HepG2 (cell line): ENCODE measurements around the gene NOL12. TPM values are rescaled to one million over a fixed set of nuclear protein-coding genes. Genes with fewer than 3 reads are reported as not detected.

Experiments
- ARID5B ChIP-seq: IDR thresholded peaks from 2 replicates; pipeline ENCODE4 v1.4.0; 2020; ENCODE audit warnings: mild to moderate bottlenecking, missing genetic modification reagents
- HDAC1 ChIP-seq: sonication (generic); formaldehyde crosslinking; IDR thresholded peaks from 2 replicates; pipeline ENCODE4 v1.5.1; 2020; ENCODE audit warnings: mild to moderate bottlenecking, missing genetic modification reagents
- HMGXB4 ChIP-seq, 2 experiments: sonication (generic) in 1 of 2; formaldehyde crosslinking in 1 of 2; IDR thresholded peaks; 2 replicates each; pipeline versions ENCODE4 v1.4.0 to v1.6.1; 2018 to 2020; ENCODE audit warnings: missing genetic modification reagents in 2 of 2, borderline replicate concordance in 1 of 2, low read depth in 1 of 2, mild to moderate bottlenecking in 1 of 2, missing biosample characterization in 1 of 2
- HNF4A ChIP-seq: sonication (generic); formaldehyde crosslinking; IDR thresholded peaks from 2 replicates; pipeline ENCODE4 v1.4.0; 2020; ENCODE audit warnings: missing genetic modification reagents
- HNF4G ChIP-seq, 2 experiments: sonication (generic) in 1 of 2; formaldehyde crosslinking in 1 of 2; IDR thresholded peaks; 2 replicates each; pipeline versions ENCODE4 v1.4.0 to v1.6.1; 2011 to 2020; ENCODE audit warnings: borderline replicate concordance in 2 of 2, low read depth in 2 of 2, mild to moderate bottlenecking in 2 of 2, low read length in 1 of 2, missing genetic modification reagents in 1 of 2, moderate library complexity in 1 of 2
- LCORL ChIP-seq, 2 experiments: fragments of 450-650 bp in 1 of 2; sonication (generic) in 1 of 2; formaldehyde crosslinking in 1 of 2; IDR thresholded peaks; 2 replicates each; pipeline versions ENCODE4 v1.5.0 to v1.6.1; 2017 to 2020; ENCODE audit warnings: antibody characterized with exemption in 1 of 2, missing genetic modification reagents in 1 of 2
- PITX1 ChIP-seq: sonication (generic); formaldehyde crosslinking; IDR thresholded peaks from 2 replicates; pipeline ENCODE4 v1.5.1; 2020; ENCODE audit warnings: mild to moderate bottlenecking, missing genetic modification reagents
- SIX1 ChIP-seq: sonication (generic); formaldehyde crosslinking; IDR thresholded peaks from 2 replicates; pipeline ENCODE4 v1.4.0; 2020; ENCODE audit warnings: missing genetic modification reagents, borderline replicate concordance
- STAT6 ChIP-seq: sonication (generic); formaldehyde crosslinking; IDR thresholded peaks from 2 replicates; pipeline ENCODE4 v1.4.0; 2020; ENCODE audit warnings: missing genetic modification reagents, mild to moderate bottlenecking, borderline replicate concordance
- ZBTB25 ChIP-seq: IDR thresholded peaks from 2 replicates; pipeline ENCODE4 v1.6.1; 2018; ENCODE audit warnings: missing genetic modification reagents
- ZNF18 ChIP-seq: sonication (generic); formaldehyde crosslinking; IDR thresholded peaks from 2 replicates; pipeline ENCODE4 v1.8.0; 2022; ENCODE audit warnings: mild to moderate bottlenecking, missing genetic modification reagents; ENCODE audit not compliant: insufficient replicate concordance
- ZNF264 ChIP-seq: sonication (generic); formaldehyde crosslinking; IDR thresholded peaks from 2 replicates; pipeline ENCODE4 v1.4.0; 2020; ENCODE audit warnings: missing genetic modification reagents
- ZNF543 ChIP-seq: sonication (generic); formaldehyde crosslinking; IDR thresholded peaks from 2 replicates; pipeline ENCODE4 v1.4.0; 2020; ENCODE audit warnings: mild to moderate bottlenecking, missing genetic modification reagents
- ZNF572 ChIP-seq: sonication (generic); formaldehyde crosslinking; IDR thresholded peaks from 2 replicates; pipeline ENCODE4 v1.5.1; 2020; ENCODE audit warnings: mild to moderate bottlenecking, missing genetic modification reagents
- ZNF777 ChIP-seq: sonication (generic); formaldehyde crosslinking; IDR thresholded peaks from 2 replicates; pipeline ENCODE4 v1.4.0; 2020; ENCODE audit warnings: missing genetic modification reagents
- polyA plus RNA-seq, 8 experiments: library from polyadenylated mRNA; depleted of rRNA in 3 of 8; stranded (reverse) in 7 of 8; unstranded in 1 of 8; fragments of >200 nt; fragmentation: Illumina TruSeq in 4 of 8; extraction: Trizol in 4 of 8; gene quantifications; 2 replicates each; pipeline versions ENCODE4 v1.2.1 to v1.2.3, GENCODE V29; 2011 to 2016; ENCODE audit warnings: low read depth in 4 of 8, missing spikeins in 1 of 8, mixed read lengths in 1 of 8; ENCODE audit not compliant: insufficient read depth in 1 of 8
- total RNA-seq, 5 experiments: library from RNA; depleted of rRNA; stranded (reverse); fragments of >200 nt; fragmentation: Illumina TruSeq; extraction: Trizol; gene quantifications; 2 replicates each; pipeline ENCODE4 v1.2.3, GENCODE V29; 2016; ENCODE audit warnings: low read depth in 1 of 5

The NOL12 gene
- total and polyA plus RNA-seq, 2 of the 13 experiments (the other 11 are each of a cell fraction or from before 2014, with no cell fraction given): 14.3 to 31.4 TPM

- TF ChIP-seq SIX1 (no peak), ZNF264 (0 out of 2 replicates have a peak, but pooled peaks have one; percentile 22), ZNF777 (CRISPR knock-in tag) (no peak), LCORL (IDR thresholded peaks at IDR 0.05) (no peak), LCORL (CRISPR knock-in tag; IDR thresholded peaks at IDR 0.05) (0 out of 2 replicates have a peak, but pooled peaks have one; percentile 32), ZNF18 (CRISPR knock-in tag) (peak; percentile 46), HMGXB4 (CRISPR knock-in tag; IDR thresholded peaks at IDR 0.05; ENCODE audit: borderline replicate concordance in 1 of 2, low read depth in 1 of 2) (0 out of 4 replicates have a peak, but pooled peaks of 1 of the 2 experiments have one; percentile 18), PITX1 (CRISPR knock-in tag) (peak; percentile 61), ZNF543 (CRISPR knock-in tag) (0 out of 2 replicates have a peak, but pooled peaks have one; percentile 21), ZNF572 (CRISPR knock-in tag) (no peak), HNF4A (CRISPR knock-in tag) (peak; percentile 83), ARID5B (CRISPR knock-in tag) (peak; percentile 34; the same call in 1 of the 2 replicates), HDAC1 (CRISPR knock-in tag) (0 out of 2 replicates have a peak, but pooled peaks have one; percentile 47), ZBTB25 (CRISPR knock-in tag) (no peak), STAT6 (CRISPR knock-in tag) (no peak), HNF4G (IDR thresholded peaks at IDR 0.05; ENCODE audit: borderline replicate concordance, low read depth, low read length) (0 out of 2 replicates have a peak, but pooled peaks have one; percentile 16), HNF4G (CRISPR knock-in tag; IDR thresholded peaks at IDR 0.05; ENCODE audit: borderline replicate concordance, low read depth) (no peak)
Measured at GRCh38 chr22:37684803-37685615, 1.1 kb upstream of the NOL12 start (continued).
